ENCODE data around the gene RPRD2.
A peak's percentile ranks its signal among the peaks of the same experiment; 100 is the strongest.
"Not testable (repeated sequence)": the region's sequence is repeated elsewhere in the genome, so short reads cannot be mapped to it uniquely, and the experiment has no call there.

The RPRD2 gene

DNA sequence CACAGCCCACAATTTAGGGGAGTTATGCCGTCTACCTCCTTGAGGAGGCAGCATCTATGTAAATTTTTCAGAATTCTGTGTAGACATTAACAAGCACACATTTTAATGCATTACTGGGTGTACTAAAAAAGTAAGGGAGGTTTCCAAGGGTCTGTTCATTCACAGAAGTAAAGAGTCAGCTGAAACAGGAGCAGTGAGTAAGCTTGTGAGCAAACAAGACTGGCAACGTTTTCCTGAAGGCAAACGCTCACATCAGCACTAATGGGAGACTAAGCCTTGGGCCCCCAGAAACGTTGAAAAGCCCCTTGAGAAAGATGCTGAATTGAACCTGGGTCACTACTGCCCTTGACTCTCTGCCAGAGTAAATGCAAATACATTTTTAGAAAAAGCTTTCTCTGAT lies 25.7 kb downstream of the RPRD2 start:
- DNase-seq (ENCODE audit: low spot score) = peak; percentile 44

DNA sequence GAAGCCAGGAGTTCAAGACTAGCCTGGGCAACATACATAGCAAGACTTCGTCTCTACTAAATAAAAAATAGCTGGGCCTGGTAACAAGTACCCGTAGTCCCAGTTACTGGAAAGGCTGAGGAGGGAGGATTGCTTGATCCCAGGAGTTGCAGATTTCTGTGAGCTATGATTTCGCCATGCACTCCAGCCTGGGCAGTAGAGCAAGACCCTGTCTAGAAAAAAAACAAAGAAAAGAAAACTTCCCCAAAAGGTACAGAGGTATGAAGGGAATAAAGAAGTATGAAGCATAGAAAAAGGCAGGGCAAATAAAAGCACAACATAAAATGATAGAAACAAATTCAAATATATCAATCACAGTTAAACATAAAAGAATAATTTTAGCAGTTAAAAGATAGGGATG lies 28.7 kb downstream of the RPRD2 start:
- no peak for DNase-seq (ENCODE audit: low spot score)

- not testable (repeated sequence) for DNase-seq (ENCODE audit: low spot score)
These were observed 31.2 kb downstream of the RPRD2 start for GRCh38 chr1:150395115-150395514.

DNA sequence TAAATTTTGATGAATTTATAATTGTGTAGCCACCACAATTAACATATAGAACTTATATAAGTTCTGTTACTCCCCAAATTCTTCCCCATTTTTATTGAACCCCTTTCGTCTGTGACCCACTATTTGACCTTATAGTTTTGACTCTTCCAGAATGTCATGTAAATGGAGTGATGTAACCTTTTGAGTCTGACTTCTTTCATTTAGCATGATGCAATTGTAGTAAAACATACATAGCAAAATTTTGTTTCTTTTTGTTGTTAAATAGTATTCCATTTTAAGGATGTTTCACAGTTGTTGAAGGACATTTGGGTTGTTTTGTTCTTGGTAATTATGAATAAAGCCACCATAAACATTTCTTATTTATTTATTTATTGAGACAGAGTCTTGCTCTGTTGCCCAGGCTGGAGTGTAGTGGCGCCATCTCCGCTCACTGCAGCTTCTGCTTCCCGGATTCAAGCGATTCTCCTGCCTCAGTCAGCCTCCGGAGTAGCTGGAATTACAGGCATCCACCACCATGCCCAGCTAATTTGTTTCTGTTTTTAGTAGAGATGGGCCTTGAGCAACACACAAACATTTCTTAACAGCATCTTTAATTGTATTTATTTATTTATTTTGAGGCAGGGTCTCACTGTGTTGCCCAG lies 33.6 kb downstream of the RPRD2 start:
- DNase-seq (ENCODE audit: low spot score) = no peak

DNA sequence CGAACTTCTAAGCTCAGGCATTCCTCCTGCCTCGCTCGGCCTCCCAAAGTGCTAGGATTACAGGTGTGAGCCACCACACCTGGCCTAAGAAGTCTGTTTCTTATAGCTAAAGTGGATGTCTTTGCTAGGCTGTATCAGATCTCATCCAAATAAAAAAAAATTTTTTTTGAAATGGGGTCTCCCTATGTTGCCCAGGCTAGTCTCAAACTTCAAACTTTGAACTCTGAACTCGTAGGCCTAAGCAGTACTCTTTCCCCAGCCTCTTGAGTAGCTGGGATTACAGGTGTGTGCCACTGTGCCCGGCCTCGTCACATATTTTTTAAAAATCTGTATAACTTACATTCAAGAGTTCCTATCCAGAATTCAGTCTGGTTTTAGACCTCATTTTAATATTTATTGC lies 40.5 kb downstream of the RPRD2 start:
- DNase-seq (ENCODE audit: low spot score) = no peak

DNA sequence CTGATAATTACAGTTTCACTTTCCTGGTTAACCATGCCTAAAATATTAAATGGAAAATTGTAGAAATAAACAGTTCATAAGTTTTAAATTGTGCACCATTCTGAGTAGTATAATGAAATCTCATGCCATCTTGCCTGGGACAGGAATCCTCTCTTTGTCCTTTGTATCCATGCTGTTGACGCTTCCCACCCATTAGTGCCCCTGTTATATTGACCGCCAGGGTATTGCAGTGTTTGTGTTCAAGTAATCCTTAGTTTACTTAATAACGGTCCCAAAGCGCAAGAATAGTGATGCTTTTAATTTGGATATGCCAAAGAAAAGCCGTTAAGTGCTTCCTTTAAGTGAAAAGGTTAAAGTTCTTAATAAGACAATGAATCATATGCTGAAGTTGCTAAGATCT lies 41.7 kb downstream of the RPRD2 start:
- DNase-seq (ENCODE audit: low spot score) = no peak

DNA sequence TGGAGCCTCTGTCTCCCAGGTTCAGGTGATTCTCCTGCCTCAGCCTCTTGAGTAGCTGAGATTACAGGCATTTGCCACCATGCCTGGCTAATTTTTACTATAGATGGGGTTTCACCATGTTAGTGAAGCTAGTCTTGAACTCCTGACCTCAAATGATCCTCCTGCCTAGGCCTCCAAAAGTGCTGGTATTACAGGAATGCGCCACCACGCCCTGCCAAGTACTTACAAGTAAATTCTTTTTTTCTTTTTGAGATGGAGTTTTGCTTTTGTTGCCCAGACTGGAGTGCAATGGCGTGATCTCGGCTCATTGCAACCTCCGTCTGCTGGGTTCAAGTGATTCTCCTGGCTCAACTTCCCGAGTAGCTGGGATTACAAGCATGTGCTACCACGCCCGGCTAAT lies 42.5 kb downstream of the RPRD2 start:
- peak; percentile 11 for DNase-seq (ENCODE audit: low spot score)

DNA sequence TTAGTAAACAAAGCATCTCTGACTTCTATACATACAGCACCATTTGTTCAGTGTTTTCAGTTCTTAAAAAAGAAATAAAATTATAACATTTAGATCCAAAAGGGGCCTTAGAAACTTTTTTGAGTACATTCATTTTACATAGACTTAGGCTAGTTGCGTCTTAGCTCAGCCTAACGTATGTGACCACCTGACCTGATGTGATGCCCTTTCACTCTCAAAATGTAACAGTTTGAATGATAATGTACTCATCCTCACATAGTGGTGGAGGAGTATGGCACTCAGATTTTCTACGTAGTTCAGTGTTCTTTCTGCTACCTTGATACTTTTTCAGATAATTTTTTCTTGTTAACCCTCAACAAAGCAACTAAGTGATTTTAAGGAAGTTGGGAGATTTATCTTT lies 43.4 kb downstream of the RPRD2 start:
- DNase-seq (ENCODE audit: low spot score) = no peak

- no peak for DNase-seq (ENCODE audit: low spot score)
These were observed 44.9 kb downstream of the RPRD2 start for GRCh38 chr1:150408800-150409199.

- DNase-seq (ENCODE audit: low spot score) = peak; percentile 49
These were observed 45.8 kb downstream of the RPRD2 start for GRCh38 chr1:150409504-150410362.

- peak; percentile 58 for DNase-seq (ENCODE audit: low spot score)
These were observed 46.7 kb downstream of the RPRD2 start for GRCh38 chr1:150410582-150411101.

GRCh38 chr1:150414592-150414991 lies 50.6 kb downstream of the RPRD2 start:
- DNase-seq (ENCODE audit: low spot score) = no peak

DNA sequence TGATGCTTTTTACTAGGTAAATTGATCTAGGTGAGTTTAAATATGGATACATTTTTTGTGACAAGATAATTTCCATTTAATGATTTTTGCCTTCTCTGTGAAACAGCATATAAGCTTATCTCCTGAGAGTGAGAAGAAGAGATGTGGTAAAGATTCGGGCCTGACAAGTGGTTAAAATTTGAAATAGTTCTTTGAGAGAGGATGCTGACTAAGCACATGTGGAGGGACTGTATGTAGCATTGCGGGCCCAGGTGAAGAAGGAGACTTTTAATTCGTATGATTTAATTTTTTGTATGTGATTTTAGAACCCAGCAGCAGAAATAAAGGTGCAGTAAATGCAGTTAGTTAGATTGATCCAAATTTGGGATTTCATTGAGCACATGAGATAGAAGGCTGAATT lies 51.9 kb downstream of the RPRD2 start:
- no peak for DNase-seq (ENCODE audit: low spot score)

GRCh38 chr1:150420560-150421265 lies 56.8 kb downstream of the RPRD2 start:
- no peak for DNase-seq (ENCODE audit: low spot score)

- DNase-seq (ENCODE audit: low spot score) = no peak
These were observed 58.6 kb downstream of the RPRD2 start for GRCh38 chr1:150422541-150422940.

- no peak for DNase-seq (ENCODE audit: low spot score)
These were observed 65.9 kb downstream of the RPRD2 start for GRCh38 chr1:150429805-150430204.

DNA sequence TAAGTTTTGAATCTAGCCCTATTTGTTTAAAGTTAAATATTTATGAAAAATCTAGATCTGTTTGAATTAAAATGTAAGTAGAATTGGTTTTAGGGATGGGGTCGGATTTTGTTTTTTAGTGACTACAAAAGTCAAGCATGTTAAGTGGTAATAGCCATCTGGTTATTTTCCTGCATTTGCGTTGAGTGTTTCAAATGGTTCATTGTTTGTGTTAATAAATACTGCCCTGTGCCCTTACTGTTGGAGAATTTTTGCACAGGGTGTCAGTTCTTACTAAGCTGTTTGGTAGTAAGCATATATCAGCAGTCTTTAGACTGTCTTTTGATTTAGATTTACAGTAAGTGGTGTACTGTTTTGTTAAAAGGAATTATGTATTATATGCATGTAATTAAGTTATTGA lies 77.2 kb downstream of the RPRD2 start:
- DNase-seq (ENCODE audit: low spot score) = no peak

DNA sequence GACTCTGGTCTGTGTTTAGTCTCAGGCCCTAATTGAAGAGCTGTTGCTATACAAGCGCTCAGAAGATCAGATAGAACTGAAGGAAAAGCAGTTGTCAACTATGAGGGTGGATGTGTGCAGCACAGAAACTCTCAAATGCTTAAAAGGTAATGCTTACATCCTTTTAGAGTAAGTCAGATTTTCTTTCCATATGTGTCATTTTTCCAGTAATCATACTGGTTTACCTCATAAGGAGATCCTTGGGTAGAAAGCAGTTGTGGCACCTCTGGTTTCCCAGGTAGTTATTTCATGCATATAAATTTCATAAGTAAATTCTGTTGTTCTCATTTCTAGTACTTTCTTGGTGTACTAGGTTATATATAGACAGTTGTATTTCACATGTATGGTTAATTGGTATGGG lies 80.3 kb downstream of the RPRD2 start:
- DNase-seq (ENCODE audit: low spot score) = no peak

- DNase-seq (ENCODE audit: low spot score) = no peak
These were observed 92.2 kb downstream of the RPRD2 start for GRCh38 chr1:150456146-150456647.

DNA sequence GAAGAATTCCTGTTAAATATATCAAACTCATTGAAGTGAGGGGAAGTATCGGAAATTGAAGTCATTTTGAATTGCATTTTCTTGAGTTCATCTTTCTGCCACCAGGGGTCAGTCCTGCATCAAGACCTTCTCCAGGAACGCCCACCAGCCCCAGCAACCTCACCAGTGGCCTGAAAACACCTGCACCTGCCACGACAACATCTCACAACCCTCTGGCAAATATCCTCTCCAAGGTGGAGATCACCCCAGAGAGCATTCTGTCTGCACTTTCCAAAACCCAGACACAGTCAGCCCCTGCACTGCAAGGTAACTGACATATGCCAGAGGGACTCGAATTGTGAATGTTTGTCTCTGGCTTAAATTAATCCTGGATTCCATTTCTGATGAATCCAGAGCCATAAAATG lies 100.5 kb downstream of the RPRD2 start:
- DNase-seq (ENCODE audit: low spot score) = peak; percentile 66

GRCh38 chr1:150466964-150467363 lies 103.0 kb downstream of the RPRD2 start:
- DNase-seq (ENCODE audit: low spot score) = no peak

GRCh38 chr1:150469291-150469690 lies 105.3 kb downstream of the RPRD2 start:
- DNase-seq (ENCODE audit: low spot score) = no peak
